Thymus (tissue), 14 donors: Measurements from ENCODE around the gene ADAMTS16. TPM values are rescaled to one million over a fixed set of nuclear protein-coding genes. Genes with fewer than 3 reads are reported as not detected.

Experiments
- DNase-seq, 9 donors: peaks; one replicate each; pipeline ENCODE4 v3.0.0-alpha.2; 2013; ENCODE audit warnings: low spot score in 9 of 9, low read depth in 6 of 9, missing footprints in 1 of 9
- H3K27ac ChIP-seq, 2 donors: one replicate each; pipeline ENCODE4 v1.5.1; 2013; ENCODE audit warnings: control low read depth in 1 of 2, low read depth in 1 of 2, low read length in 1 of 2, mild to moderate bottlenecking in 1 of 2, moderate library complexity in 1 of 2
- H3K27me3 ChIP-seq, 2 donors: one replicate each; pipeline ENCODE4 v1.5.1; 2013; ENCODE audit warnings: low read length in 1 of 2; ENCODE audit not compliant: control insufficient read depth in 2 of 2, insufficient read depth in 1 of 2
- H3K36me3 ChIP-seq, 2 donors: one replicate each; pipeline ENCODE4 v1.5.1; 2013; ENCODE audit warnings: low read length in 1 of 2, mild to moderate bottlenecking in 1 of 2, moderate library complexity in 1 of 2; ENCODE audit not compliant: control insufficient read depth in 2 of 2, insufficient read depth in 2 of 2
- H3K4me1 ChIP-seq, 2 donors: one replicate each; pipeline ENCODE4 v1.5.1; 2013; ENCODE audit warnings: low read length in 2 of 2; ENCODE audit not compliant: control insufficient read depth in 2 of 2, insufficient read depth in 2 of 2
- H3K4me3 ChIP-seq, 2 donors: one replicate each; pipeline ENCODE4 v1.5.1; 2013; ENCODE audit warnings: low read length in 2 of 2, control low read depth in 1 of 2, mild to moderate bottlenecking in 1 of 2
- H3K9me3 ChIP-seq, 2 donors: one replicate each; pipeline ENCODE4 v1.5.1; 2013; ENCODE audit warnings: low read length in 1 of 2, mild to moderate bottlenecking in 1 of 2; ENCODE audit not compliant: control insufficient read depth in 2 of 2, insufficient read depth in 1 of 2
- WGBS: extraction: QIAGEN DNeasy Blood & Tissue Kit; methylation state at CpG from one replicate; pipeline ENCODE4 v1.1.7; 2013; 5-methylcytosine and 5-hydroxymethylcytosine counted together
- long read RNA-seq, 10 donors: transcript quantifications; one replicate each; lab custom pipeline, GENCODE V29; 2026
- polyA plus RNA-seq: library from polyadenylated mRNA; stranded (reverse); fragments of 200-250 nt; gene quantifications from one replicate; pipeline ENCODE4 v1.2.3, GENCODE V29; 2013
- total RNA-seq: library from RNA; stranded (reverse); fragments of 120-200 nt; gene quantifications from one replicate; pipeline ENCODE4 v1.2.4, GENCODE V29; 2013
- donor health status: healthy.

The ADAMTS16 gene
- total RNA-seq (0.14 TPM), polyA plus RNA-seq (0.05 TPM)
- long read RNA-seq, donor 1: 0 reads
- long read RNA-seq, donor 2: 0 reads
- long read RNA-seq, donor 3: 0 reads
- long read RNA-seq, donor 4: 0 reads
- long read RNA-seq, donor 5: 0 reads
- long read RNA-seq, donor 6: 0 reads
- long read RNA-seq, donor 7: 0 reads
- long read RNA-seq, donor 8: 0 reads
- long read RNA-seq, donor 9: 0 reads
- long read RNA-seq, donor 10: 0 reads

- DNase-seq: no peak
Measured at GRCh38 chr5:5139777-5140478, at the start of gene ADAMTS16. Gene ADAMTS16 (plus strand): TSS chr5:5140330. CDS start chr5:5140468, 138 bp downstream.

GRCh38 chr5:5092149-5092548 lies 48.0 kb upstream of the ADAMTS16 start:
- Histone ChIP-seq H3K4me1 (no peaks in the 10 kb centered on the region), H3K27me3 (no peaks in the 10 kb centered on the region), H3K4me3 (no peak overlapping the region), H3K27ac (no peak overlapping the region), H3K9me3 (no peaks in the 10 kb centered on the region), H3K36me3 (no peaks in the 10 kb centered on the region)
- 0% methylated on average over 1 of the region's 1 CpG for WGBS
- DNase-seq: no peak

More at GRCh38 chr5:5139777-5140478, at the start of gene ADAMTS16:
- Histone ChIP-seq H3K27me3 (peaks cover 23 to 26% of the 10 kb centered on the region in 2 donors), H3K9me3 (no peaks in the 10 kb centered on the region), H3K36me3 (no peaks in the 10 kb centered on the region), H3K4me1 (no peaks in the 10 kb centered on the region), H3K27ac (no peak within 1 kb of the TSS), H3K4me3 (no peak within 1 kb of the TSS)
- WGBS: 3% methylated on average over 76 of the region's 76 CpGs

- H3K4me1 ChIP-seq: no peaks in the 10 kb centered on the region
- WGBS: 92% methylated on average over 4 of the region's 4 CpGs
- no peak overlapping the region for H3K27ac ChIP-seq
- H3K36me3 ChIP-seq: no peaks in the 10 kb centered on the region
- no peaks in the 10 kb centered on the region for H3K9me3 ChIP-seq
- no peak for DNase-seq
- H3K27me3 ChIP-seq: no peaks in the 10 kb centered on the region
- no peak overlapping the region for H3K4me3 ChIP-seq
Measured at GRCh38 chr5:5100635-5101034, 39.5 kb upstream of the ADAMTS16 start.

DNA sequence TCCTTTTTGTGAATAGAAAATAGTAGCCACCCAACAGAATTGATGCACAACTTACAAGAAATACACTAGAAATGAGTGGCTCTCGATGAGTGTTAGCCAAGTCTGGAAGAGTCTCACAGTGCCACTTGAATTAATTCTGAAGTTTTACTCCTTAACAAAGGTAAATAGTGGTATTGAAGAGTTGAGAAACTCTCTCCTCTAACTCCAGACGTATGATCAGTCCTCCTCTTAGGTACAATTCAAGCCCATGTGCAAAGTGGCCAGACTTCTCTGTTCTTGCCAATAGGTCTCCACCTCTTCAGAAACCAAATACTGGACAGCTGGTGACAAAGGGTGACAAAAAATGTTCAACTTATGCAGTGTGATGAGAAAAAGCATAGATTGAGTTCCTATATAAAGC lies 38.5 kb upstream of the ADAMTS16 start:
- H3K4me3 ChIP-seq: no peak overlapping the region
- no peaks in the 10 kb centered on the region for H3K27me3 ChIP-seq
- no peak overlapping the region for H3K27ac ChIP-seq
- 65% methylated on average over 2 of the region's 2 CpGs for WGBS
- H3K9me3 ChIP-seq: no peaks in the 10 kb centered on the region
- H3K36me3 ChIP-seq: no peaks in the 10 kb centered on the region
- no peak for DNase-seq
- H3K4me1 ChIP-seq: no peaks in the 10 kb centered on the region

- no peaks in the 10 kb centered on the region for H3K9me3 ChIP-seq
- H3K27ac ChIP-seq: no peak overlapping the region
- H3K27me3 ChIP-seq: no peaks in the 10 kb centered on the region
- 75% methylated on average over 4 of the region's 4 CpGs for WGBS
- H3K36me3 ChIP-seq: no peaks in the 10 kb centered on the region
- H3K4me3 ChIP-seq: no peak overlapping the region
- no peaks in the 10 kb centered on the region for H3K4me1 ChIP-seq
- DNase-seq: no peak
Measured at GRCh38 chr5:5103245-5103644, 36.9 kb upstream of the ADAMTS16 start.

GRCh38 chr5:5104550-5104949 lies 35.6 kb upstream of the ADAMTS16 start:
- Histone ChIP-seq H3K27me3 (no peaks in the 10 kb centered on the region), H3K4me1 (no peaks in the 10 kb centered on the region), H3K4me3 (no peak overlapping the region), H3K9me3 (no peaks in the 10 kb centered on the region), H3K27ac (no peak overlapping the region), H3K36me3 (no peaks in the 10 kb centered on the region)
- 61% methylated on average over 1 of the region's 1 CpG for WGBS
- DNase-seq: no peak

DNA sequence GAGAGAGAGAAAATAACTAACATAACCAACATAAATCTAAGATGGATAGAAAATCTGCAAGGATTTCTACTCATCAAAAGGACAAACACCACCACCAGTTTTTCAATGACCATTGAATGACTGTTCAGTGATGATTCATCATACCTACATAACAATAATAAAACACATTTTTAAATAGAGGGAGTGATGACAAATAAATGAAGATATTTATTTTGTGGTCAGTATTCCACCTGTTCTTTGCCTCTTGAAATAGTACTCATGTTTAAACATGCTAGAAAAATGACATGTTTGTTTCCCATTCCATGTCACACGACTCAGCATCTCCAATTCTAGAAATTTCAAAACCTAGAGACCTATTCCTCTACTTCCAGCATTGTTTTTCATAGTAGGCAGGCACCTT lies 34.6 kb upstream of the ADAMTS16 start:
- Histone ChIP-seq H3K27me3 (no peaks in the 10 kb centered on the region), H3K4me3 (no peak overlapping the region), H3K27ac (no peak overlapping the region), H3K36me3 (no peaks in the 10 kb centered on the region), H3K9me3 (peaks cover 0 to 5% of the 10 kb centered on the region in 2 donors), H3K4me1 (no peaks in the 10 kb centered on the region)
- no peak for DNase-seq
- 62% methylated on average over 1 of the region's 1 CpG for WGBS

- Histone ChIP-seq H3K36me3 (no peaks in the 10 kb centered on the region), H3K9me3 (peaks cover 0 to 7% of the 10 kb centered on the region in 2 donors), H3K4me1 (no peaks in the 10 kb centered on the region), H3K4me3 (no peak overlapping the region), H3K27ac (no peak overlapping the region), H3K27me3 (no peaks in the 10 kb centered on the region)
- no peak for DNase-seq
Measured at GRCh38 chr5:5116956-5117355, 23.2 kb upstream of the ADAMTS16 start.

GRCh38 chr5:5122776-5123175 lies 17.4 kb upstream of the ADAMTS16 start:
- Histone ChIP-seq H3K36me3 (no peaks in the 10 kb centered on the region), H3K4me1 (no peaks in the 10 kb centered on the region), H3K9me3 (peaks cover 0 to 7% of the 10 kb centered on the region in 2 donors), H3K4me3 (no peak overlapping the region), H3K27ac (no peak overlapping the region), H3K27me3 (no peaks in the 10 kb centered on the region)
- 89% methylated on average over 3 of the region's 3 CpGs for WGBS
- DNase-seq: no peak
